ENCODE data around the gene SPCS3.
"Not testable (repeated sequence)": the region's sequence is repeated elsewhere in the genome, so short reads cannot be mapped to it uniquely, and the experiment has no call there.

Gene SPCS3

GRCh38 chr4:176319704-176320339 lies at the start of gene SPCS3:
Gene SPCS3, plus strand, starts transcription at chr4:176319966. Its CDS starts 111 bp downstream, at chr4:176320077.
- peak; percentile 90 to 91 for DNase-seq (ENCODE audit: low read depth in 2 of 2, low spot score in 1 of 2)

- no peak for DNase-seq (ENCODE audit: low read depth in 2 of 2, low spot score in 1 of 2)
Measured at GRCh38 chr4:176270669-176271068, 49.1 kb upstream of the SPCS3 start.

DNA sequence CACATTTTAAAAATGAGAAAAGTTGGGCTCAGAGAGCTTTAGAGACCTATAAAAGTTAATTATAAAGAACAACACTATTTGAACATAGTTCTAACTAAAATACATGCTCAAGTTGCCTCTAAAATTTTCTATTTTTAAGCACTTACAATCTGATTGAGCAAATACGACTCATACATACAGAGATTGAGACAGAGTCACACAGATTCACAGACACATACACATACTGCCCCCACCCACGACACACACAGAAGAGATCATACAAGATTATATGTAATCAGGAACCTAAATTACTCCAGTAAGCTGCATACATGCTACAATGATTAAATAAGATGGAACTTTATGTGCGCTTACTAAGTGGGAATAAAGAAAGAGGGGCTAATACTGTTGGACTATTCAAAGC lies 48.0 kb upstream of the SPCS3 start:
- no peak for DNase-seq (ENCODE audit: low read depth in 2 of 2, low spot score in 1 of 2)

DNA sequence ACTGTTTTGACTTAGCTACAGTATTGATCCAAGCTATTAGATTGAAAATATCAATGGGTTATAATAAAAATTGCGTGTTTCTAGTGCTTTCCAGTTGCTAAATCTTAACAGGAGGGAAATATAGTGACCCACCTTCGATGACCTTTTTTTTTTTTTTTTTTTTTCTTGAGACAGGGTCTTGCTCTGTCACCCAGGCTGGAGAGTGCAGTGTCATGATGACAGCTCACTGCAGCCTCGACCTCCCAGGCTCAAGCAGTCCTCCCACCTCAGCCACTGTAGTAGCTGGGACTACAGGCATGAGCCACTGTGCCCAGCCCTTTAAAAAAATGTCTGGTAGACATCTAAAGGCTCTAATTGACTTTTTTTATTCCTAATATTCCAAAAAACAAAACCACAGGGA lies 47.0 kb upstream of the SPCS3 start:
- no peak for DNase-seq (ENCODE audit: low read depth in 2 of 2, low spot score in 1 of 2)

DNA sequence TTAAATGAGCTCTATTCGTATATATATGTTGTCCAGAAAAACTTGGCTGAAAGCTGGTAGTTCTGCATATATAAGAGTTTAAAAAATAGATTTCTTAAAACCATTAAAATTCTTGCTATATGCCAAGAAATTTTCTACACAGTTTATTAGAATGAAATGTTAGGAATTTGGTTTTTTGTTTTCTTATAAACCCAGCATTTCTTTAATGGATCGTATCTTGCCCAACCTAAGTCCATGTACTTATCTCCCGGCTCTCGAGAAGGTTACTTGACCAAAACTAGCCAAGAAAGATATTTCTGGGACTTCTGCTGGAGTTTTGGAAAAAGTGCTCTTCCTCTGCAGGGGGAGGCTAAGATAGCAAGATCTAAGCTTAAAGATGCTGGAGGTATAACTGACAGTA lies 46.0 kb upstream of the SPCS3 start:
- DNase-seq (ENCODE audit: low read depth in 2 of 2, low spot score in 1 of 2) = no peak

GRCh38 chr4:176274441-176274840 lies 45.3 kb upstream of the SPCS3 start:
- no peak for DNase-seq (ENCODE audit: low read depth in 2 of 2, low spot score in 1 of 2)

DNA sequence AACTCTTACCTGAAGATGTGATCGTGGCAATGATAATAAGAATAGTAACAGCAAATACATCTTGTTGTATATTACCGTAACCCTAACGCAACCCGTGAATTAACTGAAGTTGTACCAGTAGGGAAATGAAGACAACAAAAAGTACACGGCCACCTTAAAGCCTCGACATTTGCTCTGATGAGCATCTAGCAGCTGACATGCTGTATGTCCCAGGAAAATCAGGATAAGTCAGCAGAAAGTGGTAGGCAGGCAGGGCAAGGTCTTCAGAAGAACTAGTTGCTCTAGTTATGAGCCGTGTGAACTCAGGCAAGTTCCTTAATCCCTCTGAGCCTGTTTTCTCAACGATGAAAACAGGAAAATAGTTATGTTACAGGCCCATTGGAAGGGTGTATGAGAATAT lies 43.1 kb upstream of the SPCS3 start:
- no peak for DNase-seq (ENCODE audit: low read depth in 2 of 2, low spot score in 1 of 2)

- DNase-seq (ENCODE audit: low read depth in 2 of 2, low spot score in 1 of 2) = no peak
Measured at GRCh38 chr4:176277162-176277904, 42.4 kb upstream of the SPCS3 start.

DNA sequence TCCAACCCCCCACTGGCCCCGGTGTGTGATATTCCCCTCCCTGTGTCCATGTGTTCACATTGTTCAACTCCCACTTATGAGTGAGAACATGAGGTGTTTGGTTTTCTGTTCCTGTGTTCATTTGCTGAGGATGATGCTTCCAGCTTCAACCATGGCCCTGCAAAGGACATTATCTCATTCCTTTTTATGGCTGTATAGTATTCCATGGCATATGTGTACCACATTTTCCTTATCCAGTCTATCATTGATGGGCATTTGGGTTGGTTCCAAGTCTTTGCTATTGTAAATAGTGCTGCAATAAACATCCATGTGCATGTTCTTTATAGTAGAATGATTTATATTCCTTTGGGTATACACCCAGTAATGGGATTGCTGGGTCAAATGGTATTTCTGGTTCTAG lies 40.2 kb upstream of the SPCS3 start:
- not testable (repeated sequence) for DNase-seq (ENCODE audit: low read depth in 2 of 2, low spot score in 1 of 2)

GRCh38 chr4:176286728-176287127 lies 33.0 kb upstream of the SPCS3 start:
- no peak for DNase-seq (ENCODE audit: low read depth in 2 of 2, low spot score in 1 of 2)

- no peak for DNase-seq (ENCODE audit: low read depth in 2 of 2, low spot score in 1 of 2)
Measured at GRCh38 chr4:176287546-176287945, 32.2 kb upstream of the SPCS3 start.

- no peak for DNase-seq (ENCODE audit: low read depth in 2 of 2, low spot score in 1 of 2)
Measured at GRCh38 chr4:176288020-176288419, 31.7 kb upstream of the SPCS3 start.

GRCh38 chr4:176289561-176289960 lies 30.2 kb upstream of the SPCS3 start:
- no peak for DNase-seq (ENCODE audit: low read depth in 2 of 2, low spot score in 1 of 2)

DNA sequence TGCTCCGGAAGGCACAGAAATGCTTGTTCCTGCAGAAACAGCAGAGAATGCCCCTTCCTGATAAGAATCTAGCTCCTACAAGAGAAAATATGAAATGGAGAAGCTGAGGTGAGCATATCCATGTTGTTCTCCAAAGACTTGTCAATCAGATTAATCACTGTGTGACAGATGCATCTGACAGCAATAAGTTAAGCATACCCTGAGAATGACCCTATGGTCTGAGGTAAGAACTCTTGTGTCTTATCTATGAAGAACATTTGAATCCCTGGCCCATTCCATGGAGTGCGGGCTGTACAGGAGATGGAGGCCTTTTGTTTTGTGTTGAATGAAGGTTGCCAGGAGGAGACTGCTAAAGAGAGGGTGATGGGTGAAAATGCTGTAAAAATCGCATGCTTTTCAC lies 29.2 kb upstream of the SPCS3 start:
- DNase-seq (ENCODE audit: low read depth in 2 of 2, low spot score in 1 of 2) = no peak

DNA sequence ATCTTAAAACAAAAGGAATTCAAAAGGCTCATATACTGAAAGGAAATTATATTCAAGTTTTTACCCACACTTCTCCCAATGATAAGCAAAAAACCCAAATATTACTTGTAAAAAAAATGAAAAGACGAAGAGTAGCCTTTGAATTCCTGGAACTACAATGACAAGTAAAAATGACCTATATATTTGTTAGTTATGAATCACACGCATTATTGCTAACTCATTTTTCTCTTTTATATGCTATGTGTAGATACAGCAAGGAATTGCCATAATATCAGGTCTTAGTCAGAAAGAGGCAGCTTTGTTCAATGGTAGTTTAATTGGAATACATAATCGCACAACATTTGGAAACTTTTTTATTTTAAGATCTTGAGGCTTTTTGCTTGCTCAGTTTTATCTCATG lies 28.0 kb upstream of the SPCS3 start:
- DNase-seq (ENCODE audit: low read depth in 2 of 2, low spot score in 1 of 2) = no peak

DNA sequence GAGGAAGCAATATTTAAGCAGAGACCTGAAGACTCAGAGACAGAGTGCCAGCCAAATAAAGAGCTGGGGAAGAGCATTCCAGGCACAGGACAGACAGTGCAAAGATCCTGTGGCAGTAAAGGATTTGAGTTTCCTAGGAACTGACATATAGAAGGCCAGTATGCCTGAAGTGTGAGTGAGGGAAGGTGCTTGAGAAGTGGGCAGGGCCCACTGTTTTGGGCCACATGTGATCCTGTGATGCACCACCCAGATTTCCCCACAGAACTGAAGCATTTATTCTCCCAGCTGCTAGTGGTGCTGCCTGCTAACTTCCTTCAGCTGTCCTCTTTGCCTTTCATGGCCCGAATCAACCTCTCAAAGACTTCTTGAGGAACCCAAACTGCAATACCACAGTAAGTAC lies 26.8 kb upstream of the SPCS3 start:
- no peak for DNase-seq (ENCODE audit: low read depth in 2 of 2, low spot score in 1 of 2)

- DNase-seq (ENCODE audit: low read depth in 2 of 2, low spot score in 1 of 2) = no peak
Measured at GRCh38 chr4:176293660-176294059, 26.1 kb upstream of the SPCS3 start.

DNA sequence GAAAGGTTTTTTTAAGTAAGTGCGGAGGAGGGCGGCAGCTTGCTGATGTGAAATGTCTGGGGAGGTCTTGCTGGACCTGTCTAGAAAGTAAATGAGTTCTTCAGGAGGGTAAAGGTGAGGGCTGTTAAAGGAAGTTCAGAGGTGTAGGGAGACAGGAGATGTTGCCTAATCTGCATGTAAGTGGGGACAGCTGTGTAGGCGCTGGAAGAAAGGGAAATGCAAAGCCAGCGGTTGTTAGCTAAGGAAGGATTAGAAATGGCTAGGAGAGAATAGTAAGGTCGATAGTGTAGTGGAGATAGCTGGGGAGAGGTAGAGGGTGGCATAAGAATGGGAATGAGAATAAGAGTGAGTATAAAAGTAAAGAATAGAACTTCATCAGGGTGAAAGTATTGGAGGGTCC lies 23.9 kb upstream of the SPCS3 start:
- not testable (repeated sequence) for DNase-seq (ENCODE audit: low read depth in 2 of 2, low spot score in 1 of 2)

DNA sequence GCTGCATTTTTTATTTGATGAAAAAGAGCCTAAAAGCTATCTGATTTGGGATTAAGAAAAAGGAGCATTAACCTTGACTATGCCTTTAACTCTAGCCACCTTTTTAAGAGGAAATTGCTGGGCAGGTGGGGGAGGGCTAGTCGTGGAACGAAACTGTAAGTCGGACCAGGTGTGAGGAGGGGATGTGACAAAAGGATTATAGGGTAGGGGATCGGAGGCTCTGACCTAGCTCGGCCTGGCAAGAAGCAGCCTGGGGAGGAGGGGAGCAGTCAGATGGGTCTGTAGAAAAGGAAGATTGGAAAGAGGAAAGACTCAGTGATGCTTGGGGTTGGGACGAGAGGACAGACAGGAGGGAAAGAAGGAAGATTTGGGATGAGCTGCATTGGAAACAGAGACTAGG lies 21.1 kb upstream of the SPCS3 start:
- no peak for DNase-seq (ENCODE audit: low read depth in 2 of 2, low spot score in 1 of 2)

- no peak for DNase-seq (ENCODE audit: low read depth in 2 of 2, low spot score in 1 of 2)
Measured at GRCh38 chr4:176300036-176300435, 19.7 kb upstream of the SPCS3 start.

DNA sequence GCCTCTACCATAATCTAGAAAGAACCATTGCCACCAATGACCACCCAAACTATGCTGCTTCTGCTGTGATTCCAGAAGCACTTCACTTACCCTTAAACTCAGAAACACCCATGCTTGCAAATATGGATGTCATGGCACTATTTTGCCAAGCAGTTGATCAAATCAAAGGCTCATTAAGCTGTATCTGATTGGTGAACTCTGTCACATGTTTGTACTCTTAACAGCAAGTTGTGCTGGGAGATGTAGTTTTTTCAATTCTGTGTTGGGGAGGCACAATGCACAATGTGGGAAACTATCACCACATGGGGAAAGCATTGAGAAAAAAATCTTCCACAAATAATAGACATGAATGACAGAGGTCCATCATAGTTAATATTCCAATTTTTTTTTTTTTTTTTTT lies 19.2 kb upstream of the SPCS3 start:
- no peak for DNase-seq (ENCODE audit: low read depth in 2 of 2, low spot score in 1 of 2)

DNA sequence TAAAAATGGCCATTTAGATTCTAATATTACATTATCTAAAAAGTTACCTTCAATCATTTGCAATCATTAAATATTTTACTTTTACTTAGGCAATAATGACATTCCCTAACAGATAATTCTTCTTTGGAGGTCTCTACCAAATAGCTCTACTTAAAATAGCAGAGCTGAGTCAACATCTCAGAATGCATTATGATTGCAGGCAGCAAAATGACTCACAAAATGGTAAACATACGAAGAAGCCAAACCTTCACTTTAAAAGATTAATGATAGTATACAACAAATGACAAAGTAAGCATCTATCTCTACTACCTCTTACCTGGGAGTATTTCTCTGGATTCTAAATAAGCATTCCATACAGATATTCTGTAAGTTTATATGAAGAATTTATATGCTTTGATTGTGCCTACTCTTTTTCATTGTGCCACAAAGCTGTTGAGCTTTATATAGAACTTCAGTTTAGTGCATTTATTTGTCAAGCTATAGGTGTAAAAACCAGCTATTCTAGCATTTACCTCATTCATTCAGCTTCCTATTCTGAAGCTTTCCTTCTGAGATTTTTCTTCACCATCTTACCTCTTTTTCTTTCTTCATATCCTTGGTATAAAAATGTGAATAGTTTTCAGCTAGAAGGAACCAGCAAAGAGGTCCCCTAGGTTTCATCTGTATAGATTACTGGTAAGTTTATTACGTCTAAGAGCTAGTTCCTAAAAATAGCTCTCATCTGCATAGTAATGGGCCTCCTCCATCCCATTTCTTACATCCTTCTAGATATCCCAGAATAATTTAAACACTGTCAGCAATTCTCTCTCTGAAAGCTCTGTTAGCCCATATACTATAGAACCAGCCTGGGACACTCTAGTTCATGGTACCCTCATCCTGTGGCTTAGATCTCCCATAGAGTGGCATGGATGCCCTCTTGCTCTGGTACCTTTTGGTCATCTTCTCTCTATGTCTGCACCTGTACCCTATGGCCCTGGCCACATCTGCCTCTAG lies 17.2 kb upstream of the SPCS3 start:
- no peak for DNase-seq (ENCODE audit: low read depth in 2 of 2, low spot score in 1 of 2)
